ENCODE measurements around the gene ARL3.
"Not testable (repeated sequence)": the region's sequence is repeated elsewhere in the genome, so short reads cannot be mapped to it uniquely, and the experiment has no call there.

ARL3 gene

DNA sequence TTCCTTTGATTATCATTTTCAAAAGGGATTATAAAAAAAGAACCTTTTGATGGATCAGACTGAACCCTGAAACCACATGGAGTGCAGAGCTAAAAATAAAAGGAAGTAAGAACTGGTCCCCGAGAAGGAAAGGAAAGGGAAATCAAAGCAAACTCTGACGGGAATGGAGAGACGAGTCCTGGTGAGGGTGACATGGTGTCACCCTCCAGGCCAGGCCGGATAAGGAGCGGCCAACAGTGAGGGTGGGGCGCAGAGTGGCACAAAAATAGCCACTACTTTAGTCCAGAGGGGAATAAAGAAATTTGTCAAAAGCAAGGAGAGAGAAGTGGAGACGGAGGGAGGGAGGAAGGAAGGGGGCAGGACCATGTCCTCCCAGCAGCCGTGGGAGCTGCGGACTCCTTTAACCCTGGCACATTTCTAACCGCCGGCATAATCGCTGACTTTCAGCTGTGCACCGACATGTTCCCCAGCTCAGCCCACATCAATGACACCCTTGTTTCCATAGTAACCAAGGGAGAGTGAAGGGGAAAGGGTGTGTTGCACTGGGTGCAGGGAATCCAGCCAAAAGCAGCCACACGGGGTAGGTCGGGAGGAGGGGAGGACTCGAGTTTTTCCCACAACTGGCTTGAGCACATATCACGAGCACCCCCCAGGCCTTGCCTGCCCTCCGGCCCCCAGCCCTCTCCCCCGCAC lies 40.2 kb downstream of the ARL3 start:
- DNase-seq (ENCODE audit: low read depth, low spot score) = no peak

DNA sequence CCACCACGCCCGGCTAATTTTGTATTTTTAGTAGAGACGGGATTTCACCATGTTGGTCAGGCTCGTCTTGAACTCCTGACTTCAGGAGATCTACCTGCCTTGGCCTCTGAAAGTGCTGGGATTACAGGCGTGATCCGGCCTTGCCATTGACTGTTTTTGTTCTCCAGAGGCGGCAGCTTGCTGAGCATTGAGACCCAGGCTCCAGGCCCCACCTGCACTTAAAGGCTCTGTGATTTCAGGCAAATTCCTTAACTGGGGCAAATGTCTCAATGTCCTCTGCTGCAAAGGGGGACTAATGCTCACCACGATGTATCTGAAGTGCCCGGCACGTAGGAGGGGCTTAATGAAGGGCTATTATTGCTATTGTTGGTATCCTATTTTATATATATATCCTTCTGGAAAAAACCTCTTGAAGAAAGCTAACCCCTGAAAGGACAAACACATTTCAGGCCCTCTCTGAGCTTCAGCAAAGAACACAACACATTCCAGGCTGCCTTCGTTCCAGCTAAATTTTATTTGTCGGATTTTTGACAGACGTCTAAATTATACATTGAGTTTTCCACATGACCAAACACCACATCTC lies 40.9 kb downstream of the ARL3 start:
- no peak for DNase-seq (ENCODE audit: low read depth, low spot score)

DNA sequence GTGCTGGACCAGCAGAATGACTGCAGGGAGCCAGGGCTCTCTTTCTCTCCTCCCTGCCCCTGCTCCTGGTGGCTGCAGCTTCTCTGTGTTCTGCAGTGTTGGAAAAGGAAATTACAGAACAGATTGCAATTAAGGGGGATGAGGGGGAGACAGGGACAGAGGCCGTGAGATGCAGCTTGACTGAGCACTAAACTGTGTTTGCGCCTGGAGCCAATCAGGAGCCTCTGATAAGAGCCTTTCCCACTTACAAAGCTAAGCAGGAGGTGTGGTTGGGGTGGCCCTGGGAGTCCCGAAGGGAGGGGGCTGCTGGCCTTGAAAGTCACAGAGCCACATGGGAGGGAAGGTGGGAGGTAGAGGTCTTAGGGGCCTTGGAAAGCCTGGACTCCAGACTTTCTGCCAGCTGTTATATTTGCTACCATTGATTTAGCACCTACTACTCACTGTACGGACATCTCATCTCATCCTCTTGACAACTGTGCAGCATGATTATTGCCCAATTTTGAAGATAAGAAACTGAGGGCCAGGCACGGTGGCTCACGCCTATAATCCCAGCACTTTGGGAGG lies 43.2 kb downstream of the ARL3 start:
- DNase-seq (ENCODE audit: low read depth, low spot score) = no peak

DNA sequence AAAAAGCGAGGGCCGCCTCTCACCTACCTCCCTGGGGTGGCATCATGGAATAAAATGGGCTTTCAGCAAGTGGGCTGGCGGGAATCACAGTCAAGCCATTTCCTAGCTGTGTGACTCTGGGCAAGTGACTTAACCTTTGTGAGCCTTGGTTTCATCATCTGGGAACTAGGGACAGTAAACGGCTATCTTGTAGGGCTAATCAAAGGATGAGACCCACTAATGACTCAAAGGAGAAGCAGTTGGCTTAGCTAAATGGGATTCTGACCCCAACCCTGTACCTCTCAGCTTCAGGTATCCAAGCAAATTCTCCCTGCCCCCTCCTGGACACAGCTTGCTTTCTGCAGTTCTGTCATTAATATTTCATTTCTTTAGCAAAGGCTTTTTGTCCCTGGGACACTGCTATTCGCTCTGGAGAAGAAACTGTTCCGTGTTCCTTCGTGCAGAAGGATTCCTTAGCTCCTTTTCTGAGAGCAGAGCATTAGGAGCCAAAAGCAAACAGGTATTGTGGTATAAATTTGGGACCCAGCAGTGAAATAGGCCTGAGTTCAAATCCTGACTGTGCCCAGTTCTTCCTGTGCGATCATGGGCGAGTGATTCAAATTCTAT lies 44.0 kb downstream of the ARL3 start:
- no peak for DNase-seq (ENCODE audit: low read depth, low spot score)

DNA sequence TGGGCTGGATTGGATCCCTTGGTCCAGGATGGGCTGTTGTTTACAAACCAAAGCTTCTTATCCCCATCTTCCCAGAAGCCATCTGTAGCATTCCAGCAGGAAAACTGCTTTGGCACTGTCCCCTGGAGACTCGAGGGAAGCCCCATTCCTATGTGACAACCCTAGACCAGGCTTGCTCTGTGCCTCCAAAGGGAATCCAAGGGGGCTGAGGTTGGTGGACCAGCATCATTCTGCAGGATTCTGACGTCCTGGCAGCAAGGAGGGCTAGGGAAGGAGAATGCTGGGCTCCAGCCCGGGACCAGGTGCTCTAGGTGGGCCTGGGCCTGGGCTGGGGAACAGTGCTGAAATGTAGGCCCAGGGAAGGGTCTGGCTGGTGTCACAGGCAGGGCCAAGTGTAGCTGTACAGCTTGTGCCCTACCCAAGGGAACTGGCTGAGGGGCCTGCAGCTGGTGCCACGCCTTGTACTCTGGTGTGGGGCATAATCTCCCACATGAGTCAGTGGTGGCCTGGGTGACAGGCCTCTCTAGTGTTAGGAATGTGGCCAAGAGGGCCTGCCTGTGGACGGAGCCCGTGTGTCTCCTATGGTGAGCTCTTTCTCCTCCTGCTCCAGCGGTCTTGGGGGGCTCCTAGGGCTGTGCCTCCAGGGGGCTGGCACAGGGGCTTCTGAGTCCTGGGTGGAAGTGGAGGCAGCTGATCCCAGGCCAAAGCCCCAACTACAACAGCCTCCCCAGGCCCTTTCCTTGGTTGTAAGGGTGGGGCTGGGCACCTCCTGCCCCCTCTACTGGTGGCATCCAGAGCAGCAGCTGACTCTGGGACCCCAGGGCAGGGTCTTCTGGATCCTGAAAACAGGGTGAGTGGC lies 44.8 kb downstream of the ARL3 start:
- peak; percentile 70 for DNase-seq (ENCODE audit: low read depth, low spot score)

DNA sequence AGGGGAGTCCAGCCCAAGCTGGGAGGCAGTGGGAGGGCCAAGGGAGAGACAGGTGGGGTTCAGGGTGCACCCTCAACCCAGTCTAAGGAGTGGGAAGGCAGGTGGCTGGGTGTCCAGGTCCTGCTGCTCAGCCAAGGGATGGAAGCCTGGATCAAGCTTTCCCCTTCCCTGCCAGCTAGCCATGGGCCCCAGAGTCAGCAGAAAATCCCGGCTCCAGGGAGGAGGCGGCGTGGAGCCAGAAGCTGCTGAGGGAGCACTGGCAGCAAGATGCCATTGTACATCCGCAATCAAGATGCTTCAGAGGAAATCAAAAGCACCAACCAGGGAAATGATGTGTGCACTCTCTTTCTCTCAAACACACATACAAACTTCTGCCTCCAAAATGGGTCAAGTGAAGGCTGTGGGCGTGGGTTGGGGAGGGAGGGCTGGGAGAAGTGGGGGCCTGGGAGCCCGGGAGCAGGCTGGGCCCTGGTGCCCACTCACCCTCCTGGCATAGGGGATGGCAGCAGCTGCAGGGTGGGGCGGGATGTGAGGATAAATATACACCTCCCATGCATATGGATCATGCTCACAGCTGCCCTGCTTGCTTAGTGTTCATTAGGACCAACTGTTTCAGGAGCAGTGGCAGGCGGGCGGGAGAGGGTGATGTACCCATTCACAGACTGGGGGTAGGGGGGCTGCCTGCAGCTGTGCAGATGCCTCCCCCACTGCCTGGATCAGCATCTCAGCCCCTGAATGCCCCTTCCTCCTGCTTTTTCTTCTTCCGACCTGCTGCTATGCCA lies 45.7 kb downstream of the ARL3 start:
- no peak for DNase-seq (ENCODE audit: low read depth, low spot score)

DNA sequence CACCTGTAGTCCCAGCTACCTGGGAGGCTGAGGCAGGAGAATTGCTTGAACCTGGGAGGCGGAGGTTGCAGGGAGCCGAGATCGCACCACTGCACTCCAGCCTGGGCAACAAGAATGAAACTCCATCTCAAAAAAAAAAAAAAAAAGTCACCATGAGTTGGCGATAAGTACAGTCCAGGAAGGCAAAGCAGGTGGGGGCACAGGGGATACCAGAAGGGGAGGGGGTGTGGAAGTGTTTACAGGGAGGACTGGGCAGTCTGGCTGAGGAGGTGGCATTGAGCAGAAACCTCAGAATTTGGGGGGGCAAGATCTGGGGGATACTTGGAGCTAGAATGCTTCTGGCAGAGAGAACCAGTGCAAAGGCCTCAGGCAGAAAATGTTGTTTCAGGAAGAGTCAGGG lies 46.8 kb downstream of the ARL3 start:
- DNase-seq (ENCODE audit: low read depth, low spot score) = not testable (repeated sequence)

DNA sequence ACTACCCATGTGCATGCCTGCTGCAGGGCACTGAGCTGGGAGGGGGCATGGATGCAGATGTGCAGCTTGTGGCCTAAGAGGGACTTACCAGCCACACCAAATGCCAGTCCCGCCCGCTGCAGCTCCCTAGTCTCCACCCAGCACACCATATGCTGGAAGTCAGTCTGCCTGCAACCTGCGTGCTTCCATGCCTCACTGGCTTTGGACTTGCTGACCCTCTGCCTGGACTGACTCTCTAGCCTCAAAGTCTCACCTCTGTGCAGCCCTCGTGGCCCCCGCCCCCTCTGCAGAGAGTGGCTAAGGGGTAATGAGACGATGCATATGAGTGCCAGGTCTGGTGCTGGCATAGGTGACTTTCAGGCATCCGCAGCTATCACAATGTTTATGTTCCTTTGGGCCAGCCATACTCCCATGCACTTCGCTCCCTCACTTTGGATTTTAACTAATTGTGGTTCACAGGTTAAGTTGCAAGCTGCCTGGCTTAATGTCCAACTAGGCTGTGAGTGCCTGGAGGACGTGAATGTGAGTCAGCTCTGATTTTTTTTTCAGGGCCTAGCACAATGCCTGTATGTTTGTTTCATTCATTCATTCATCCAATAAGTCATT lies 48.2 kb downstream of the ARL3 start:
- no peak for DNase-seq (ENCODE audit: low read depth, low spot score)

DNA sequence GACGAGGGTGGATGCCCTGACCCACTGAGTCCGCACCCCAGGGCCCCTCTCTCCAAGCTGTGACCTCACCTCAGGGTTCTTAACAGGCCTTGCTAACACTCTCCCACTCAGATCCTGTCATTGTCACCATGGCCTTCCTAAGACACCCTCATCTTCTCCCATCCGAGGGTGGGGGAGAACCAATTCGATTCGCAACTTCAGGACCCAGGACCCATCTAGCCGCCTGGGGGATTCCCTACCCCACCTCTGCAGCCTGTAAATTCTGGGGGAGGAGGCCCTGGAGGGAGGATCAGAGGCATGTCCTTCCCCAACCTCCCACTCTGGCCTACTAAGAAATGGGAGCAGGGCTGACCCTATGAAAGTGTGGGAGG lies 52.6 kb downstream of the ARL3 start:
- no peak for DNase-seq (ENCODE audit: low read depth, low spot score)

DNA sequence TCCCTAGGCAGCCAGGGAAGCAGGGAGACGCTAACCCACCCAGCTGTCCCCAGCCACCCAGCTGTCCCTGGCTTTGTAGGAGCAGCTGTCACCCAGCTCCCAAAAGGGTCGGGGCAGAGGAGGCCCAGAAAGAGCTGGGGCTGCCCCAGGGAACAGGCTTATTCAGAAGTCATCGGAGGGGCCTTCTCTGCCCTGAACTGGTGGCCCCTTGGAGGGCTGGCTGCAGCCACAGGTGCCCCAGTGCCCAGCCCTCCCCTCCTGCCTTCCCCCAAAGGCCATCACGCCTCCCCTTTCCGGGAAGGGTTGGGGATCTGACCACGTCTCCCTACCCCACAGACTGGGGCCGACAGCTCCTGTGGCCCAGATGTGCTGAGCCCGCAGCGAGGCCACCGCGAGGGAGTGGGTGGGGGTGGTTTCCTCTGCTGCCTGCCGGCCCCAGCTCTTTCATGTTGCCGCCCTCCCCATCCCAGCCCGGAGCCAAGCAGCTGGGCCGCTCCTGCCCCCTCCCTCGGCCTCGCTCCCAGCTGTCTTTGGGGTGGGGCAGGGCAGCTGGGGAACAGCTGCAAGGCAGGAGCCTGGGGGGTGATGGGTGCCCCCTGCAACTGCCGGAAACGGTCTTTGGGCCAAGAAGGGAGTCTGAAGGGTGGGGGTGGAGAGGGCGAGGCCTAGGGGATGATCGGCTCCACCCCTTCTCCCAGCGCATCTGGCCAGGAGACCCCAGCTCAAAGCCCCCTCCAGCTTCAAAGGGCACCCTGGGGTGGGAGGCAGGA lies 53.1 kb downstream of the ARL3 start:
- peak; percentile 61 for DNase-seq (ENCODE audit: low read depth, low spot score)

DNA sequence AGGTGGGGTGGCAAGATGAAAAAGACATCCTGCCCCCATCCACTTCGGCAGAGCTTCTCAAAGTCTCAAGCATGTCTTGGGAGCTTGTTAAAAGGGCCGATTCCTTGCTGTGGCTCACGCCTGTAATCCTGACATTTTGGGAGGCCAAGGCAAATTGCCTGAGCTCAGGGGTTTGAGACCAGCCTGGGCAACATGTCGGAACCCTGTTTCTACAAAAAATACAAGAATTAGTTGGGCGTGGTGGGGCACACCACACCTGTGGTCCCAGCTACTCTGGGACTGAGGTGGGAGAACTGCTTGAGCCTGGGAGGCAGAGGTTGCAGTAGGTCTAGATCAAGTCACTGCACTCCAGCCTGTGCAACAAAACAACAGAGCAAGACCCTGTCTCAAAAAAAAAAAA lies 55.4 kb downstream of the ARL3 start:
- no peak for DNase-seq (ENCODE audit: low read depth, low spot score)

DNA sequence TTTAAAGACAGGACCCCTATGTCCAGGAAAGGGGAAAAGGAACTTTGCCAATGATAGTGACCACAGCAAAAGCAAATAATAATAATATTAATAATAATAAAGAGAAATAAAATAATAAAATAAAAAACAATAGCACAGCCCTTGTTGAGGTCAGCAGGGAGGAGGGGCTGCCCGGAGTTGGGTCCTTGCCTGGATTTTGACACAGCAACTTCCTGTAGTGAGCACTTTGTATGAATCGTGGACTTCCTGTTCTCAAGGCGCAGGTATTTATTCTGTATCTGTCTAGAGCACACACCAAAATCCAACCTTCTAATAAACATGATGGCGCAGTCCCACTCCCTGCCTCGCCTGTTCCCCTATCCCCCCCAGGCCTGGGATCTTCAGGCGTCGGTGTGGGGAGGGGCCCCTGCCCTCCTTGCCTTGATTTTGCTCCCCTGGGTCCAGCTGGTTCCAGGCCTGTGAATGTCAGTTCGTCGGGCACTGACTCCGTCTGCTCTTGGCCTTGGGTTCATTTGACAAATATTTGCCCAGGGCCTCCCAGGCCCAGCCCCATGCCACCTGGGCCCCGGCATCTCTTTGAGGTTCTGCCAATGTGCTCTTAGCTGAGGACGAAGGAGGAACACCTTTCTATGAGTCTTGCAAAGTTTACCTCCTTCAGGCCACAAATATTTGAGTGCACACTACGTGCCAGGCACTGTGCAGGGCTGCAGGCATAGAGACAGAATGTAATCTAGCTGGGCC lies 56.0 kb downstream of the ARL3 start:
- DNase-seq (ENCODE audit: low read depth, low spot score) = no peak

DNA sequence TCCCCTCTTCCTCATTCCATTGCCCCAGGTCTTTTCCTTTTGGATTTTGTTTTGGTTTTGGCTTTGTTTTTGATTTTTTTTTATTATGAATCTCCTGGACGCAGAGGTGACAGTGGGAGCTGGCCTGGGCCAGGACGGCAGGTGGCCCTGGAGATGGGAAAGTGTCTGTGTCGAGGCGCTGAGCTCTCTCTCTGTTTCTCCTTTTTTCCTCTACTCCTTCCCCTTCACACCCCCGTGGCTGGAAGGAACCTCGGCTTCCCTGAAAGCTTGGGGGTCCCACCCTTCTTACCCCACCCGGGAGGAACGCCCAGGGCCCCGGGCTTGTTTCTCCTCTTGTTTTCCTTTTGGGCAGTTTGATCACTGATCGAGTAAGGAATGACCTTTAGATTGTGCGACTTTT lies 56.7 kb downstream of the ARL3 start:
- no peak for DNase-seq (ENCODE audit: low read depth, low spot score)

DNA sequence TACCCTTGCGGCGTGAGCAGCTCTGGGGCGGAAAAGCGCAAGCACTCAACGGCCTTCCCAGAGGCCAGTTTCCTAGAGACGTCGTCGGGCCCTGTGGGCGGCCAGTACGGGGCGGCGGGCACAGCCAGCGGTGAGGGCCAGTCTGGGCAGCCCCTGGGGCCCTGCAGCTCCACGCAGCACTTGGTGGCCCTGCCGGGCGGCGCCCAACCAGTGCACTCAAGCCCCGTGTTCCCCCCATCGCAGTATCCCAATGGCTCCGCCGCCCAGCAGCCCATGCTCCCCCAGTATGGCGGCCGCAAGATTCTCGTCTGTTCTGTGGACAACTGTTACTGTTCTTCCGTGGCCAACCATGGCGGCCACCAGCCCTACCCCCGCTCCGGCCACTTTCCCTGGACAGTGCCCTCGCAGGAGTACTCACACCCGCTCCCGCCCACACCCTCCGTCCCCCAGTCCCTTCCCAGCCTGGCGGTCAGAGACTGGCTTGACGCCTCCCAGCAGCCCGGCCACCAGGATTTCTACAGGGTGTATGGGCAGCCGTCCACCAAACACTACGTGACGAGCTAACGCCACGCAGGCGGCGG lies 57.3 kb downstream of the ARL3 start:
- no peak for DNase-seq (ENCODE audit: low read depth, low spot score)

DNA sequence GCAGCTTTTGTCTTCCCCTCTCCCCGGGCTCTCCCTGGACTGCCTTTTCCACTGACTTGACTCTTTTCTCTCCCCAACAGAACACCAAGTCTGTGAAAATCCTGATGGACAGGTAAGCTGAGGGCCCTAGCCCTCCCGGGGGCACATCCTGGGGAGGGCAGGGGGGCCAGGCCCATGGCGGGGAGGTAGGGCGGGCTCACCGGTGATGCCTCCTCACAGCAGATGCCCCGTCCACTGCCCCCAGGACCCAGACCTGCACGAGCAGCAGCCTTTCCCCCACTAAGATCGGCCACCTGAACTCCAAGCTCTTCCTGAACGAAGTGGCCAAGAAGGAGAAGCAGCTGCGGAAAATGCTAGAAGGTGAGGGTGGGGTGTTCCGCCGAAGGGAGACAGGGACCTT lies 58.2 kb downstream of the ARL3 start:
- no peak for DNase-seq (ENCODE audit: low read depth, low spot score)

DNA sequence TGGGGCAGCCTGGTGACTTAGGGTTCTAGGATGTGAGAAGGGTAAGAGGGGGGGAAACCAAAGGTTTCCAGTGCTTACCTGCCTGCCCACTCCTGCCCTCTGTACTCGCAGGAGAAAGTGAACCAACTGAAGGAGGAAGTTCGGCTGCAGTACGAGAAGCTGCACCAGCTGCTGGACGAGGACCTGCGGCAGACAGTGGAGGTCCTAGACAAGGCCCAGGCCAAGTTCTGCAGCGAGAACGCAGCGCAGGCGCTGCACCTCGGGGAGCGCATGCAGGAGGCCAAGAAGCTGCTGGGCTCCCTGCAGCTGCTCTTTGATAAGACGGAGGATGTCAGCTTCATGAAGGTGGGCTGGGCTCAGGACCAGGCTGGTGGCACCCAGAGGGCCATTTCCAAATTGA lies 59.2 kb downstream of the ARL3 start:
- DNase-seq (ENCODE audit: low read depth, low spot score) = no peak

DNA sequence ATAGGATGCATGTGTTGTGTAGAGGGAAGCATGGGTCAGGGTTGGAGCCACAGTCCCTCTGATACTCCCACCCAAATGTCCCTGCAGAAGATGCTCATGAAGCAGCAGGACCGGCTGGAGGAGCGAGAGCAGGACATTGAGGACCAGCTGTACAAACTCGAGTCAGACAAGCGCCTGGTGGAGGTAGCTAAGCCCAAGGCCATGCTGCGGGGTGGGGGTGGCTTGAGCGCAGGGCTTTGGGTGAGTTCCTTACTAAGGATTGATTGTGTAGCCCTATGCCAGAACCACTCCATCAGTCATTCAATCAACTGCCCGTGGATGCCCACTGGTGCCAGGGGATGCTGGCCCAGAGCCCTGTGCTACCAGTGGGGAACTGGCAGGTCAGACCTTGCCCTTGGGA lies 59.6 kb downstream of the ARL3 start:
- no peak for DNase-seq (ENCODE audit: low read depth, low spot score)

DNA sequence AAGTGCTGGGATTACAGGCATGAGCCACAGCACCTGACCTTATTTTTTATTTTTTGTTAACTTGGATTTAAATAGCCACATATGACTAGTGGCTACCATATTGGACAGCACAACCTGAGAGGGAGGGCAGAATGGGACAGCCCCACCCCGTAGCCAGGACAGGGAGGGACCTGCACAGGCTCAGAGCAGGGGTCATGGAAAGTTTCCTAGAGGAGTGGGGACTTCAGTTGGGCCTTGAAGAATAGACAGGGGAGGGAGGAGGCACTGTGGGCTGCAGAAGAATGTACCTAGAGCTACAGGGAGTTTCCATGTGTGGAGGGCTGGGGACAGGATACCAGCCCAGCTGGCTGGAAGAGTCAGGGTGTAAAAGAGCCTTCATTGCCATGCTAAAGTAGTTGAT lies 61.1 kb downstream of the ARL3 start:
- no peak for DNase-seq (ENCODE audit: low read depth, low spot score)

All from ELF-1 (cell line).